IMR-90 (cell line): ENCODE data around the gene SHB.

Experiments used
- CEBPB ChIP-seq: IDR thresholded peaks from 2 replicates; pipeline ENCODE4 v1.6.1; 2012; ENCODE audit warnings: low read depth, low read length, improper control_type of control experiment
- CHD1 ChIP-seq: IDR thresholded peaks from 2 replicates; pipeline ENCODE4 v1.6.1; 2012; ENCODE audit warnings: low read depth, low read length, improper control_type of control experiment
- CTCF ChIP-seq: conservative IDR thresholded peaks from 2 replicates; pipeline ENCODE4 v1.5.1; 2012; ENCODE audit warnings: mild to moderate bottlenecking, low read depth, low read length, improper control_type of control experiment
- ELK1 ChIP-seq: fragments of 150-350 bp; IDR thresholded peaks from 2 replicates; pipeline ENCODE4 v1.6.1; 2016; ENCODE audit warnings: low read depth, mild to moderate bottlenecking, low read length, moderate library complexity, borderline replicate concordance
- MAFK ChIP-seq: IDR thresholded peaks from 2 replicates; pipeline ENCODE4 v1.6.1; 2012; ENCODE audit warnings: low read depth, low read length, improper control_type of control experiment
- MAZ ChIP-seq: IDR thresholded peaks from 2 replicates; pipeline ENCODE4 v1.6.1; 2012; ENCODE audit warnings: low read depth, mild to moderate bottlenecking, low read length, improper control_type of control experiment, moderate library complexity, borderline replicate concordance
- MXI1 ChIP-seq: IDR thresholded peaks from 2 replicates; pipeline ENCODE4 v1.6.1; 2012; ENCODE audit warnings: low read depth, mild to moderate bottlenecking, low read length, moderate library complexity, borderline replicate concordance
- POLR2A ChIP-seq: IDR thresholded peaks from 2 replicates; pipeline ENCODE4 v1.6.1; 2012; ENCODE audit warnings: mild to moderate bottlenecking, low read depth, low read length
- RAD21 ChIP-seq: IDR thresholded peaks from 2 replicates; pipeline ENCODE4 v1.6.1; 2012; ENCODE audit warnings: low read length, improper control_type of control experiment

DNA sequence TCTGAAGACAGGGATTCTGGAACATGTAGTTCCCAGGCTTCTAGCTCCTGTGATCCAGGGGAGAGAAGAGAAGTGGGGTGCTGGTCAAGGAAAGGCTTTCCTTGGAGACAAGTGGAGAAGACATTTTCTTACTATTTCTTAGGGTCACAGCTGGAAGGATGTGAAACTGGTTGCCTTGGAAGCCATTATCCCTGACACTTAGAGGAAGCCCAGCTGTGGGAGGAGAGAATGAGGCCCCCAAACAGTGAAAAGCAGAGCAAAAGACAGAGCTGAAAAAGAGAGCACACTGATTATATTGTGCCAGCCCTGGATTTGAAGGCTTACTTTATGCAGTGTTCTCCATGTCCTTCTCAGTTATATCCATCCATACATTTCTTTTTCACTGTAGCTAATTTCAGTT lies 17.5 kb upstream of the SHB start:
- TF ChIP-seq CTCF = no peak
- TF ChIP-seq MAZ = no peak
- no peak for TF ChIP-seq RAD21
- no peak for TF ChIP-seq CEBPB
- TF ChIP-seq POLR2A = no peak
- no peak for TF ChIP-seq MAFK
- no peak for TF ChIP-seq ELK1
- TF ChIP-seq MXI1 = no peak
- TF ChIP-seq CHD1 = no peak
